HG03108 (cell line): ENCODE measurements around the gene COLEC11.

Source experiments
- ATAC-seq: cut with Tn5 transposase; IDR thresholded peaks from one replicate; pipeline ENCODE4 v1.9.1; 2021; ENCODE audit warnings: moderate library complexity; ENCODE audit not compliant: unreplicated experiment

Gene COLEC11

GRCh38 chr2:3636586-3637310, 41.8 kb downstream of the COLEC11 start:
- ATAC-seq = no peak

GRCh38 chr2:3637311-3637675, 42.4 kb downstream of the COLEC11 start:
- no peak for ATAC-seq

- no peak for ATAC-seq
Observed at GRCh38 chr2:3637692-3638455, 43.0 kb downstream of the COLEC11 start.

GRCh38 chr2:3638456-3638810, 43.5 kb downstream of the COLEC11 start:
- ATAC-seq = no peak

DNA sequence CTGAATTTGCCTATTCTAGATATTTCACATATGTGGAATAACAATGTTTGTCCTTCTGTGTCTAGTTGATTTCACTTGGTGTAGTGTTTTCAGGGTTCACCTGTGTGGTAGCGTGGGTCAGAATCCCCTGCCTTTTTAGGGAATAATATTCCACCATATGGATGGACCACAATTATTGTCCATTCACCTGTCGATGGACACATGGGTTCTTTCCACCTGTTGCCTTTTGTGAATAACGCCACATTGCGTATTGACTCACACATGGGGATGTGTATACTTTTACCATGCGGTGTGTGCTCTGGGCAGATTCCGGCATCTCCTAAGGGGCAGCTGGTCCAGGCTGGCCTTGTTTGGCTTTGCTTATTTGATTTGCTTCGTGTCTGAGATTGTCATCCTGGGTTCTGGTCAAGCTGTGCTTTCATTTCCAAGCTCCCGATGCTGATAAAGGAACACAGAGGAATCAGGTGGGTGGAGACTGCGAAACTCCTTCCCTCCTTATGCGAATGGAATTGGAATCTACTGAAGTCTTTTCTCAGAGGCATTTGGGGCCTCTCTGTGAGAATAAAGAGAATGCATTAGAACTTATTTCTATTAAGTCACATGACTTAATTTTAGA, 44.2 kb downstream of the COLEC11 start:
- ATAC-seq = no peak

GRCh38 chr2:3639653-3640052, 44.7 kb downstream of the COLEC11 start:
- no peak for ATAC-seq

DNA sequence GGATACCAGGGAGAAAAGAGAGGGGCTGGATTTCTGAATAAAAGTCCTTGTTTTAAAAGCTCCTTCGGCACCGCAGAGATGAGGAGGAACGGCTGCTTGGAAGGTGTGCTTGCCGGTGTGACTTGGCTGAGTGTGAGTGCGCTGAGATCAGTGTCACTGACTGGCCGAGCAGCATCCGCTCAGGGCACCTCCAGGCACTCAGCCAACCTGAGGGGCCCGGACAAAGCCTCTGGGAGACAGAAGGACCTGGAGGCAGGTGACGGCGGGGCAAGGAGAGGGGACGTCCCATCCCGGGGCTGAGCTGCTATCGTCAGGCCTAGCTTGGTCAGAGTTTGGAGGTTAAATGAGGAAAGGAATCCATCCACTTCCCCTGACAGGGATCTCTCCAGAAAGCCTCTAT, 46.3 kb downstream of the COLEC11 start:
- ATAC-seq = no peak

GRCh38 chr2:3641841-3642421, 47.0 kb downstream of the COLEC11 start:
- no peak for ATAC-seq

- no peak for ATAC-seq
Observed at GRCh38 chr2:3642521-3643215, 47.8 kb downstream of the COLEC11 start.

DNA sequence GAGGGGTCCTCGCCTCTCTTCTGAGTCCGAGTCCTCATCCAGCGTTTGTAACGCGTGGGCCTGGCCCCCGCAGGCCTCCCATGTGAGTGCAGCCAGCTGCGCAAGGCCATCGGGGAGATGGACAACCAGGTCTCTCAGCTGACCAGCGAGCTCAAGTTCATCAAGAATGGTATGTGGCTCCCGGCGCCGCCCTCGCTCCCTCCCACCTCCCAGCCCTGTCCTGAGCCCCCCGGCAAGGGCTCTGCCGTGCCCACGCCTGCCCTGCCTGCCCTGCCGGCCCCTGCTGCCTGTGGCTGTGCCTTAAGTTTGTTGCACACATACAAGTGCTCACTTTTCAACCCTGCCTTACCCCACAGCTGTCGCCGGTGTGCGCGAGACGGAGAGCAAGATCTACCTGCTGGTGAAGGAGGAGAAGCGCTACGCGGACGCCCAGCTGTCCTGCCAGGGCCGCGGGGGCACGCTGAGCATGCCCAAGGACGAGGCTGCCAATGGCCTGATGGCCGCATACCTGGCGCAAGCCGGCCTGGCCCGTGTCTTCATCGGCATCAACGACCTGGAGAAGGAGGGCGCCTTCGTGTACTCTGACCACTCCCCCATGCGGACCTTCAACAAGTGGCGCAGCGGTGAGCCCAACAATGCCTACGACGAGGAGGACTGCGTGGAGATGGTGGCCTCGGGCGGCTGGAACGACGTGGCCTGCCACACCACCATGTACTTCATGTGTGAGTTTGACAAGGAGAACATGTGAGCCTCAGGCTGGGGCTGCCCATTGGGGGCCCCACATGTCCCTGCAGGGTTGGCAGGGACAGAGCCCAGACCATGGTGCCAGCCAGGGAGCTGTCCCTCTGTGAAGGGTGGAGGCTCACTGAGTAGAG, 48.7 kb downstream of the COLEC11 start:
- no peak for ATAC-seq

- peak; percentile 67 for ATAC-seq
Observed at GRCh38 chr2:3644246-3644525, 49.3 kb downstream of the COLEC11 start.

DNA sequence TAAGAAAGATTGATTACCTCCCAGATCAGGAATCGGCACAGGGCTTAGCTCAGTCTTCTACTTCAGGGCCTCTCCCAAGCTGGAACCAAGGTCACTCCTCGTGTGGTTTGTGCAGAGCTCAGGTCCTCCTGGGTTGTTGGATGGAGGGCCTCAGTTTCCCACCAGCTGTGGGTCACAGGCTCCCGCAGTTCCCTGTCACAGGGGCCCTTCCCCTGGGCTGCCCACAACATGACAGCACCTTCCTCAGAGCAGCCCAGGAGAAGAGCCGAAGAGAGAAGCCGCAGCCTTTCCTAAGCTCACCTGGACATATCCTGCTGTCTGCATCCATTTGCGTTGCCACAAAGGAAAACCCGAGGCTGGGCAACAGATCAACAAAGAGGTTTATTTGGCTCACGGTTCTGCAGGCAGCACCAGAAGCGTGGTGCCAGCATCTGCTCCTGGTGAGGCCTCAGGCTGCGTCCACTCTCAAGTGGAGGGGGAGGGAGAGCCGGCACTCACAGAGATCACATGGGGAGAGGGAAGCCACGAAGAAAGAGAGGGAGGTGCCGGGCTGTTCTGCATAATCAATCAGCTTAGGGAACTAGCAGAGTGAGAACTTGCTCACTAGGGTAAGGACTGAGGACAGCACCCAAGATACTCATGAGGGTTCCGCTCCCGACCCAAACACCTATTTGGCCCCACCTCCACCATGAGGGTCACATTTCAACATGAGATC, 50.1 kb downstream of the COLEC11 start:
- ATAC-seq = no peak

GRCh38 chr2:3645745-3646389, 51.0 kb downstream of the COLEC11 start:
- ATAC-seq = no peak

- no peak for ATAC-seq
Observed at GRCh38 chr2:3646446-3646845, 51.5 kb downstream of the COLEC11 start.

DNA sequence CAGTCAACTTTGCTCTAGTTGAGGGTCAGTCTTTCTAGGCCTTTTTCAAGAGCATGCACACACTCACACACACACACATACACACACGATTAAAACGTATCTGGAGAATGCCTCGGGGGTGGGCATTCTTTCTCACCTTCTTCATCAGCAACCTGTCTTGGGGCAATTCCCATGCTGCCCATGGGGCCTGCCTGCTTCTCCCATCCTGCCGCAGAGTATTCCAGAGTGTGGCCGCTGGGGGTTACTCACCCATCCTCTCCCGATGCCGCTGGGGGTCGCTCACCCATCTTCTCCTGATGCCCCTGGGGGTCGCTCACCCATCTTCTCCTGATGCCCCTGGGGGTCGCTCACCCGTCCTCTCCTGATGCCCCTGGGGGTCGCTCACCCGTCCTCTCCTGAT, 52.3 kb downstream of the COLEC11 start:
- ATAC-seq = no peak

DNA sequence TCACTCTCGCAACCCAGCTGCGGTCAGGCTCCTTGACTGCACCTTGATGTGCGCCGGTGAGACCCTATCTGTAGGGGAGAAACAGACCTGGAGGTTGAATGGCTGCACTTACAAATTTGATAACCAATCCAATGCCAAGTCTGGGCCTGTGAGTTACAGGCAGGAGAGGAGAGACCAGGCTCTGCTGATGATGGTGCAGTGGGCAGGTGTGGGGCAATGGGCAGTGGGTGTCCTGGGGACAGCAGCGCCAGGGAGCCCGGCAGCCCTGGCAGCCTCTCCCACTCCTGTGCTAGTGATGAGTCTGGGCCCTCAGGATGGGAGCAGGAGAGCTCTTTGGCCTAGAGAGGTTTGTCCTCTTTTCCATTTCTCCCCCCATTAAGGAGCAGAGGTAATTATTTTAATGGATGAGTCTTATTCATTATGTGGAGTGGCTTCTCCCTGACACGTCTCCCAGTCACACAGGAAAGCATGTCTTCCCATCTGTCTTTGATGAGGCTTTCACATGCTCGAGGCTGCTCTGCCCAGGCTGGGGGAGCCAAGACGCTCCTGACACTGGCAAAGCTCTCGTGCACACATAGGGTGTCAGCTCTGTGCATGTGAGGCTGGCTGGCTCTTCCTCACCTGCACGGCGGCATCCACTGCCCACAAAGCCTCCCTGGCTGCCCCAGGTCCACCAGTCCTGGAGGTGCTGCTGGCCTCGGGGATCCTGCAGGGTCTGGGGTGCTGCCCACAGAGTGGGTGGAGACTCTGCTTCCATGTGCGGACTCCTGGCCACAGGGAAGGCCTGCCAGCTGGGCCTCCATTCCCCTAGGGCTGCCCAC, 53.1 kb downstream of the COLEC11 start:
- ATAC-seq = no peak

GRCh38 chr2:3648652-3649177, 53.8 kb downstream of the COLEC11 start:
- no peak for ATAC-seq

DNA sequence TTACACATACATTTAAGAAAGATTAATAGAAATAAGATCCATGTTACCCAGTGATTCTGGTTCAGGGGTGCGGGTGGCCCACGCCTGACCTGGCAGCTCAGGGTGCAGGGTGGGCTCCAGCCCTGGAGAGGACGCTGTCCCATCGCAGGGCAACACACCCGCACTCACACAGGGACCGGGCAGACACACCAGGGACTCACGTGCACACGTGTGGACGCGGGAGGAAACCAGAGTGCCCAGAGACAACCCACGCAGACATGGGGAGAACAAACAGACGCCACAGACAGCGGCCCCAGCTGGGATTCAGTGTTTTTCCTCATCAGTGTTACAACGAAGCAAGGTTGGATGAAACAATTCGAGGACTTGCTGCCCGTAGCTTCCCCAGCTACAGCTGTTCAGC, 54.7 kb downstream of the COLEC11 start:
- ATAC-seq = no peak
